GM18520 (cell line): Measurements from ENCODE around the gene PDPN.

Source experiments
- ATAC-seq: cut with Tn5 transposase; IDR thresholded peaks from one replicate; pipeline ENCODE4 v1.9.1; 2021; ENCODE audit not compliant: unreplicated experiment

PDPN gene

DNA sequence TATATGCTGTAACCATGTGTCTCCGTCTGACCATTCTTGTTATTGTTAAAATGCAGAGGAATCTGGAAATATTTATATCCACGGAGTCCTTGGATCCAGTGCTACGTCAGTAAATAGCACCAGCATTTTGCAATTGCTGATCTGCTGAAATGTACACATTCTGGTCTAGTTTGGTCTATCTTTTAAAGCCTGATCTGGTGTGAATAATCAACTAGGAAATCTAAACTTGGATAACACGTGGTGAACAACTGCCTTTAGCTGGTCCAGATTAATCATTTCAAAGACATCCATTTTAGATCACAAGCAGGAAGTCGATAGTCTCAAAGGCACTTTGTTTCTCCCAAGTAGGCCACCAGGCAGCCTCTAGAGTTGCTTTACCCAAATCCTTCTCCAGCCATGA, 32.6 kb downstream of the PDPN start:
- ATAC-seq: no peak

DNA sequence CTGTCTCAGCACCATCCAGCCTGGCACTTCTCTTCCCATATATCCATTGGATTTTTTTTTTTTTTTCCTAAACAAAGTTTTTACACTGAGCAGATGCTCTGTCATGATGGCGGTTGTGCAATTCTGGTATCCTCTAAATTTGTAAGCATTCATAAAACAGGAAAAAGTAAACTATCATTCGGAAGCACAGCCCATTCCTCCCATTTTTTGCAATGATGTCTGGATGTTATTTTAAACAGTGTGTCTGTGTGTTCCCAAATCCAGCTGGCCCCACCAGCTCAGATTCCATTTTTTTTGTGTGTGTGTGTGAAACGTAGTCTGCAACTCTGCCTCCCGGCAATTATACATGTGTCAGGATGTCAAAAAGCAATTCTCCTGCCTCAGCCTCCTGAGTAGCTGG, 33.5 kb downstream of the PDPN start:
- no peak for ATAC-seq

DNA sequence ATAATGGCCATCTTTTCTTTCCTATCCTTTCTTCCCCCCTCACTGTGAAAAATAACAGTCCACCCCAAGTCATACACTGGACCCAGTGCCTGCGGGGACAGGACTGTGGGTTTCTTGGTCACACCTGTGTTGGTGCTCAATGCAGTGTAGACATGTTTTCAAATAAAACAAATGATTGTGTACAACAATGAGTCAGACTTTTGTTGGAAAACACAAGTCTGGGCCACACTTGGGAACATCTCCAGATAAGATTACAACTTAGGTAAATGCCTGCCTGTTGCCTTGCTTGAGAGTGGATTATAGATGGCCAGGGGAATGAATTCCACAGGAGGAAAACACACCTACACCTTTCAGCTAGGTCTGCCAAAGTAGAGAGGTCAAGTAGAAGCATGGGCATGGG, 34.1 kb downstream of the PDPN start:
- ATAC-seq: no peak

DNA sequence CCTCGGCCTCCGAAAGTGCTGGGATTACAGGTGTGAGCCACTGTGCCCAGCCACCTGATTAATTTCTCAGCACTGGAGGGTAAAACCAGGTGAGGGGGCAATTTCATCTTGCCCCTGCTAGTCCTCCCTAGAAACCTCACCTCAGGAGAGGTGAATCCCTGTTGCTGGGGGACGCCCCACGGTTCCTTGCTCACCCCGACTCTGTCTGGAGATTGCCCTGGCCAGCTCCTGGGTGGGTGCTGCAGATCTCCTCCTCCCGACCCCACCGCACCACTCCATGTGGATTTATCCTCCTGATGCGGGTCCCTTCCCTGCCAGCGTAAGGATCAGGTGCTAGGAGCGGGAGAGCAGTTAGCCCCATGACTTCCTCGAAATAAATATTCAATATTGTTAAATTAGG, 34.9 kb downstream of the PDPN start:
- ATAC-seq: no peak

DNA sequence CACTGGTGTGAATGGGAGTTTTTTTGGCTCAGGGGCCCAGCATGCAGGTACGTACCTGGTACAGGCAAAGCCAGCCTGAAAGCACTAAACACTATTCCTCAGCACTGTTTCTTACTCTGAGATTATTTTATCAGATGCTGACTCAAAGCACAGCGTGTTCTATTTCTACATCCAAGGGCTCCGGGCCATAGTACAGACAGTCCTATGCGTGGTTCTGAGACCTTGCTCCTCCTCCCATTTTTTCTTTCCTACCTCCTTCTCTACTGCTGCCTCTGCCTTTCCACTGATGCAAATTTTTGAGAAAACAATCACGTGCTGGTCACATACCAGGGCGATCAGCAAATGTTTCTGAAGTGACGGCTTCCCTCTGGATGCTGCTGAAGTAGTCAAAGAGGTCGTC, 36.3 kb downstream of the PDPN start:
- no peak for ATAC-seq

DNA sequence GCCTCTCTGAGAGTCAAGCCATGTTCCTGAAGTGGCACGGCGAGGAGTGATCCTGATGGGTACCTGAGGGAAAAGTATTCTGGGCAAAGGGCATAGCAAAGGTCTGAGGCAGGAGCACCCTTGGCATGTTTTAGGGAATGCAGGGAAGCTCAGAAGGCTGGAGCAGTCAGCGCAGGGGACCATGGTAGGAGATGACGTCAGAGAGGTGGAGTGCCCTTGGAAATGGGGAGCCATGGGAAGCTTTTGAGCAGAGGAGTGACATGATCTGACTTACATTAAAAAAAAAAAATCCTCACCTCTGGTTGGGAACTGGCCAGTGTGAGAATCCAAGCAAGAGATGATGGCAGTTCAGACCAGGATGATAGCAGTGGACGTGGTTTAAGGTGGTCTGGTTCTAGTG, 37.2 kb downstream of the PDPN start:
- no peak for ATAC-seq

DNA sequence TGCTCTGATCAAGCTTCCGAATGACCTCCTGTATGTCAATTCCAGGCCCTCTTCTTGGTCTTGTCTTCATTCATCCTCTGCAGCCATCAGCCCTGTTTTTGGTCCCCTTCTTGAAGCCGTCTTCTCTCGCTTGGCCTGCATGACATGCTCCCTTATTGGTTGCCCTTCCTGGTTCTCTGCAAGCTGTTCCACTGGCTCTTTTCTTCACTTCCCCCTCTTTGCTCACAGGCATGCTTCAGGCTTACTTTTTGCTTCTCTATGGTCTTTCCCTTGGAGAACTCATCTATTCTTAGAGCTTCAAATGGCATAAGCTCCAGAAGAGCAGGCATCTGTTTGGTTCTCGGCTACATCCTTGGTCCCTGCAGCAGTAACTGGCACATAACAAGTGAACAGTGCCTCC, 38.8 kb downstream of the PDPN start:
- no peak for ATAC-seq

DNA sequence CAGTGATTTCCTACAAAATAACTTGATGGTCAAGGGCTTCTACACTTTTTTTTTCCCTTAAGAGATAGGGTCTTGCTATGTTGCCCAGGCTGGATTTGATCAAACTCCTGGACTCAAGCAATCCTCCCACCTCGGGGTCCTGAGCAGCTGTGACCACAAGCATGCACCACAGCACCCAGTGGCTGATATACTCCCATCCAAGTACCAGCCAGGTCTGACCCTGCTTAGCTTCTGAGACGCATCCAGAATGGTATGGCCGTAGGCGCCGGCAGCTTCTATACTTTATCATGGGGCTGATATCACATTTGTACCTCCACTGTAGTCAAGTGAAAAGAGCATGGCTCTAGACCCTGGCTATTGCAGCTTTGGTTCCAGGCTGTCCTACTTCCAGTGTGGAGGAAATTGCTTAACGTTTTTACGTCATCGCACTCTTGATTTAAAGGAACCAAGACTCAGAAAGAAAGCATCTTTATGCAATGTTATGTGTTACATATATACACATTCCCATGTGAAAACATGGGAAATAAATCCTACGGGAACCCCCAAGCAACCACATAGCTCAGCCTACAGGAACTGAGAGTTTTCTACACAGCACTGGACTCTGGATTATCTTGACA, 39.5 kb downstream of the PDPN start:
- no peak for ATAC-seq

DNA sequence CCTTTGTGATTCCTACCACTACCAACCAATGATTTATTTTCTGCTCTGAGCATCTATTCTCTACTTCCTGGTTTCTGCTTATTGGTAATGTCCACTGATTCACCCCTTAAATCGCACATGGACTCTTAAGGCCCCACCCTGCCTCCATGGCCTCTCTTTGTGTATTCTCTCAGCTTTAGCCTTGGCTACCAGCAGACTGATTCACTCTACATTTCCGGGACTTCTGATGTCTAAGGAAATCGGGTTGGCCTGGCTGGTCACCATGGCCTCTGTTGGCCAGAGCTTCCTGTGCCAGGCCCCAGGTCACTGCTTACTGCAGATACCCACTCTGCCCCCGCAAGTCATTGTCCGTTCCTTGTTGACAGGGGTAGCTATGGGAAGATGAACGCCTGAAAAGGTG, 40.9 kb downstream of the PDPN start:
- no peak for ATAC-seq

DNA sequence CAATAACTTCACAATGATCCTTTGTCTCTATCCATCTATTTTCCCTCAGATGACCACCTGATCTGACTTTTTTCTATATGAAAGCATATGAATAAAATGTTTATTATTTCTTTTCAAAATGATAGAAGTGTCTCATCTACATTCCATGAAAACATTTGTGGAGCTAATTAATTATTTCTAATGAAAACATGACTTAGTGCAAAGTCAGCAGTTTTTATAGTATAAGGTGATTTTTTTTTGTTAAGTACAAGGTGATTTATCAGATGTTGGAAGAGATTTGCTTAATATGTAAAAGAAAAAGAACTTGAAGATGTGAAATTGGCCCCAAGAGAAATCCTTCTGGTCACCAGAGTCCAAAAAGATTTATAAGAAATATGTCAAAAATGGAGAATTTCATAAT, 43.5 kb downstream of the PDPN start:
- ATAC-seq: no peak

DNA sequence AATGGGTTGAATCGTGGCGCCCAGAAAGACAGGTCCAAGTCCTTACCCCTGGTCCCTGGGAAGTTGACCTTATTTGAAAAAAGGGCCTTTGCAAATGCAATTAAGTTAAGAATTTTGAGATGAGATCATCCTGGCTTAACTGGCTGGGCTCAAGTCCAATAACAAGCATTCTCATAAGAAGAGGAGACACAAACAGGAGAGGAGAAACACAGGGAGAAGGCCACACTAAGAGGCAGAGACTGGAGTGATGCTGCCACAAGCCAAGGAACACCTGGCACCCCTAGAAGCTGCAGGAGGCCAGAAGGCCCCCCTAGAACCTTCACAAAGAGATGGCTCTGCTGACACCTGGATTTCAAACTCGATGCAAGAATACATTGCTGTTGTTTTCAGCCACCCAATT, 44.6 kb downstream of the PDPN start:
- no peak for ATAC-seq

DNA sequence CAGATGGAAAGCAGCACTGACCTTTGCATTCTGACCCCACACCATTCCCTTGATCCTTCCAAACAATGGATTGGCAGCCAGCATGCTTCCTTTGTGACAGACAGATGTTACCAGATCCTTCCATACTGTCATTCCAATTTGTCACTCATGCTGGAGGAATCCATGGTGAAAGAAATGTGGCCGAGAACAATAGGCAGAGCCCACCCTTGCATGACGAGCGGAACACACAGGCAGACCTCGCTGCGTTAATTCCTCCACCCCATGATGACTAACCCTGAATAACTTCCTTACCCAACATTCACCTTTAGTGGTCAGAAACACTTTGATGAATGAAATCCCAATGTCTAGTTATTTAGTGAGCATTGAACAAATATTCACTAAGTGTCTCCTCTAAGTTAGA, 45.1 kb downstream of the PDPN start:
- ATAC-seq: no peak

DNA sequence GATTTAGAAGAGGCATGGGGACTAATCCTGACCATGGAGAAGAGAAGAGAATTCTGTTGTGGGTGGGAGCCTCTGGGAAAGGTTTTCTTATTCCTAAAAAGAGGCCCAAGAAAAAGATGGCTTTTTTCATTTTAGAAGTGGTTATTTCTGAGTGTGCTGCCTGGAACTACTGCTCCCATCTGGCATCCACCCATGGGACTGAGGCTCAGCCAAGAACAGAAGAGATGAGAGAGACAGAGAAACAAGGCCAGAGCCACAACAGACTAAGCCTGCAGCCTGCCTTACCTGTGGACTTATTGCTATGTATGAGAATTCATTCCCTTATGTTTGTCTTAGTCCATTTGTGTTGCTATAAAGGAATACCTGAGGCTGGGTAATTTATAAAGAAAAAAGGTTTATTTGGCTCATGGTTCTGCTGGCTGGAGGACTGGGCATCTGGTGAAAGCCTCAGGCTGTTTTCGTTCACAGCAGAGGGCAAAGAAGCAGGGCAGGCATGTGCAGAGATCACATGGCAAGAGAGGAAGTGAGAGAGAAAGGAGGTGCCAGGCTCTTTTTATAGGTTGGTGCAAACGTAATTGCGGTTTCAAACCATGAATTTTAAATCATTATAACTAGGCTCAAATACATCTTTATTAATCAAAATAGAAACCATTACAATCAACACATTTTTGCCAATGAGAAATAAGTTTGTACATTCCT, 58.8 kb downstream of the PDPN start:
- ATAC-seq: no peak

DNA sequence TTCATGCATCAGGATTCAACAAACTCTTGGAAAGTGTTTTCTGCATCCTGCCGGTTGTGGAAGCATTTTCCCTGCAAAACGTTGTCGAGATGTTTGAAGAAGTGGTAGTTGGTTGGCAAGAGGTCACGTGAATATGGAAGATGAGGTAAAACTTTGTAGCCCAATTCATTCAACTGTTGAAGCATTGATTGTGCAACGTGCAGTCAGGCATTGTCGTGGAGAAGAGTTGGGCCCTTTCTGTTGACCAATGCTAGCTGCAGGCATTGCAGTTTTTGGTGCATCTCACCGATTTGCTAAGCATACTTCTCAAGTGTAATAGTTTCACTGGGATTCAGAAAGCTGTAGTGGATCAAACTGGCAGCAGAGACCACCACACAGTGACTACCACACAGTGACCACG, 59.4 kb downstream of the PDPN start:
- ATAC-seq: no peak

DNA sequence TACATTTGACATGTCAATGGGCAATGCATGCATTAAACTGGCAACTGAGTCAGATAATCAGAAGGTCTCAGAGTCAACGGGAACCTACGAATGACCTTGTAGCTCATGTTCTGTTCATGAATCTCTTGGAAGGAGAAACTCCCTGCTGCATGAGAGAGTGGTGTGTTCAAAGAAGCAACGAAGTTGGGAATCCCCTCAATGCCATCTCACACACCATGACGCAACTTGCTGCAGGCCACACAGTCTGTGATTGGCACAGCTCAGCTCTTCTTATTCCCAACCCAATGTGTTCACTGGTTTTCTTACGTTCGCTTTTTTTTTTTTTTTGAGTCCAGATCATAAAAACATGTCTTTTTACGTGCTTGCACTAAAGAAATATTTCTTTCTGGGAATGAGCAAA, 62.9 kb downstream of the PDPN start:
- no peak for ATAC-seq

DNA sequence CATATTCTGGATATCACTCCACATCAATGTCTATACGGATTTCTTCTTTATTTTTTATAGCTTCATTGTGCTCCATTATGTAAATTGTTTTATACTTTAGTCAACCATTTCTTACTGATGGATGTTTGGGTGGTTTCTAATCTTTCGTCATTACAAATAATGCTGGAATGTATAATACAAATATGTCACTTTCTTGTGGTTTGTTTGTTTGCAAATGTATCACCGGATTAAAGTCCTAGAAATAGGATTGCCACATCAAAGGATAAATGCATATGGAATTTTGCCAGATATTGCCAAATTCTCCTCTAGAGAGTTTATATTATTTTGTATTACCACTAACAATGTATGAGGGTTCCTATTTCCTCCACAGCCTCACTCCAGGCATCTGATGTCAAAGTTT, 67.6 kb downstream of the PDPN start:
- ATAC-seq: no peak

DNA sequence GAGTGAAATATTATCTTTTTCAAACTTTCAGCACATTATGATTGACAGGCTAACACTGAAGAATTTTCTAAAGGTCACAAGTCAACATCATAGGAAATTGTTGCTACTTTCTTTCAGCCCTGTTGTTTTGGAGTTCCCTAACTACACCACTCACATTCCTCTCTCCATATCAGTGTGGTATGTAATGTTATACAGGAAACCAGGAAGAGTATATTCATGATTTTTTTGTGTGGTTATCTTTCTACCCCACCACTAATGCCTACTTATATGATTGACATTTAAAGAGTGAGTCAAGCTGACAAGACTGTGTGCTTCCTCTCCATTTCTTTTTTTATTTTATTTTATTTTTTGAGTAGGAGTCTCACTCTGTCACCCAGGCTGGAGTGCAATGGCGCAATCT, 68.6 kb downstream of the PDPN start:
- no peak for ATAC-seq

DNA sequence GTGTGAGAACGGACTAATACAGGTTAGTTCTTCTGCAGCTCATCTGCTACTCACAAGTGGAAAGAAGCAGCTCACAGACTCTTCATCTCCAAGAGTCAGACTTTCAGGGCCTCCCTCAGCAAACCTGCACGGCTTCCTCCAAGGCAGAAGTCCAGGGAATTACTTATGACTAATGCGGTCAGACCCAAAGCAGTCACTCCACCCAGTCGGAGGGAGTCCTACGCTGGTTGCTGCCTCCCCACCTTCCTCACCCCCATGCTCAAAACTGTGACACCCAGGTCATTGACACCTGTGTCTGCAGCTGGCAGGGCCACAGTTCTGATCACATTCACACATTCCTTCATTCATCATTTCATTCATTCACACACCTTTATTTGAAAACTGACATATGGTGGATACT, 77.9 kb downstream of the PDPN start:
- ATAC-seq: no peak

DNA sequence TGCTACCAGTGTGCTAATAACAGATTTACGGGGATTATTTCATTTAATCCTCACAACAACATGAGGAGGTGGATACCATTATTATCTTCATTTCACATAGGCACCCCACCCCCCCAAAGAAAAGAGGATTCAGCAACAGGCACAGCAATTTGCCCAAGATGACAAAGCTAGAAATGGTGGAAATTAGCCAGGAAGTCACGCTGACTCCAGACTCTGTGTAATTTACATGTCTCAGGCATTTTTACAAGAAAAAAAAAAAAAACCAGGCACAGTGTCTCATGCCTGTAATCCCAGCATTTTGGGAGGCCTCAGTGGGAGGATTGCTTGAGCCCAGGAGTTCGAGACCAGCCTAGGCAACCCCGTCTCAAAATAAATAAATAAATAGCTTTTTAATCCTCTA, 78.9 kb downstream of the PDPN start:
- ATAC-seq: no peak

DNA sequence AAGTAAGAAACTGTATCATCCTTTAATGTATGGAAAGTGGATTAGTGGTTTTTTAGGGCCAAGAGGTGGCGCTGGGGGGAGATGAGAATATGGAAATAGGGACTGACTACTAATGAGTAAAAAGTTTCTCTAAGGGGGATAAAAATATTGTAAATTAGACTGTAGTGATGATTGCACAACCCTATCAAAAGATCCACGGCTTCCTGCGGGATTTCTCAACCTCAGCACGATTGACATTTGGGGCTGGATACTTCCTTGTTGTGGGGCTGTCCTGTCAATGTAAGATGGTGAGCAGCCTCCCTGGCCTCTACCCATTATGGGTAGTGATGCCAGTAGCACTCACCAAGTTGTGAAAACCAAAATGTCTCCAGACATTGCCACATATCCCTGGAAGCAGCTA, 80.3 kb downstream of the PDPN start:
- no peak for ATAC-seq

DNA sequence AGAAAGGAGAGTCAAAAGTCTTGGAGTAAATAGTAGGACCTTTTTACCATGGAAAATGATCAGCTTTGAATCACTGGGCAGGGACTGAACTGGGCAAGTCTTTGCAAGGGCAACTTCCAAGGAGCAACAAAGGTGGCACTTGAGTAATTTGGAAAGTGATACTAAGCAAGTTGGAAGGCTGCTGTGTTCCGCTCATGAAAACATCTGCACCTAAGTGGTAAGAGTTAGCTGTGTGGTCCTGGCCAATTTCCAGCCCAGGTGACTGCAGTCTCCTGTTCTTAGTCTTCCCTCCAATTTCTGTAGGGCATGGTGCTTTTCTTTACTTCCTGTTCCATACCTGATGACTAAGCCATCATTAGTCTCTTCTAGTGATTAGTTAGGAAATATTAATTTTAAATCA, 80.8 kb downstream of the PDPN start:
- ATAC-seq: no peak

DNA sequence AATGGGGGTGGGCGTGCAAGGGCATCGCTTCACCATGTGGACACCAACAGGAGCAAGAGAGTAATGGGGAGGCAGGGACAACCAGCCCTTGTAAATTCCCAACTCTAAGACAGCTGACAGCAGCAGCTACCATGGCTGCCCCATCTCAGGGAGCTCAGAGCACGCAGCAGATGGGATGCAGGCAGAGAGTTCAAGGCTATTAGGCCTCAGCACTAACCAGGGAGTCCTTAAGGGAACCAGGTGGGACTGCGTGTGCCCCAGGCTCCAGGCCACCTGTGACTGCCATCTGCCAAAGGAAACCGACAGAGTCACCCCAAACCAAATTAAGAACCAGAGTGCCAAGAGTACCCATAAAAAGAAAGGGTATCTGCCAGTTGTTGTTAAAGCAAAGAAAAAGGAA, 82.7 kb downstream of the PDPN start:
- no peak for ATAC-seq
